NCI-H1417 treated with DMSO at 0.1 percent for 48 hours (cell line): Measurements from ENCODE around the gene LLCFC1.
"Not testable (repeated sequence)": the region's sequence is repeated elsewhere in the genome, so short reads cannot be mapped to it uniquely, and the experiment has no call there.

Experiments used
- DNase-seq: peaks from one replicate; lab custom pipeline; 2025; lab: John Stamatoyannopoulos, UW

The LLCFC1 gene

DNA sequence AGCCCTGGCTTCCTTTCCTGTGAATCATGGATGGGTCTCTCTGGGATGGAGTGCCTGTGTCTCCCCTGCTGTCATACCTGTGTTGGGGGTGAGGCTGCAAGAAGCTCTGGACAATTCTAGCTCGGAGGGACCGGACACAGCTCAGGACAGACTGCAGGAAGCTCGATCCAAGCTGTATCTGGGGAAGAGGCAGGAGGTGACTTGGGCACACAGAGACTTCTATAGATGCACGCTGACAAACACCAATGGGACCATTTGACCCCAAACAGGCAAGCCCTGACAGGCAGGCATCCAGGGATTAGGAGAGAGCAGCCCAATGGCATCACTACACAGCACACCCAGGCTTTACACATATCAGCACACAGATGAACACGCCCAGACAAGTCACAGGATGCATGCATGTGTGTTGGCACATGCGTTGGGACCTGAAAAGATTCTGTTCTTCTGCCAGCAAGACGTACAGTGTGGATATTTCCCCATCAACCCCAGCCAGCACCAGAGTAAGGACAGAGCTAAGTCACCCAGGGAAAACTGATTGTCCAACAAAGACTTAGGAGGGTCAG is 4.5 kb downstream of the LLCFC1 start:
- no peak for DNase-seq

DNA sequence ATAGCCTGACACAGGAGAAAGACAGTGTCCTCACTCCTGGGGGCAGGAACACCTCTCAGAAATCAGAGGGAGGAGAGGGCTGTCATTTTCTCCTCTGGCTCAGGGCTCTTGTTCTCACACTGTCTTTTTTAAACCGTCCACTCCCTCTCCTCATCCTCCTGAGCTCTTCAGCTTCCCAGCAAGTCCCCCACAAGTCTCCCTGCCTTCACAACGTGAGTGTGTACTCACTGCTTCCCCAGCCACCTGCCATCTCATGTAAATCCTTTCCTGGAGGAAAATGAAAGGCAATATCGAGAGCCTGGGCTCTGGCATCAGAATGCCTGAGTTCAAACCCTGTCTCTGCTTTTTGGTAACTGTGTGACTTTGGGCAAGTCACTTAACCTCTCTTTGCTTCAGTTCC is 5.7 kb downstream of the LLCFC1 start:
- no peak for DNase-seq

DNA sequence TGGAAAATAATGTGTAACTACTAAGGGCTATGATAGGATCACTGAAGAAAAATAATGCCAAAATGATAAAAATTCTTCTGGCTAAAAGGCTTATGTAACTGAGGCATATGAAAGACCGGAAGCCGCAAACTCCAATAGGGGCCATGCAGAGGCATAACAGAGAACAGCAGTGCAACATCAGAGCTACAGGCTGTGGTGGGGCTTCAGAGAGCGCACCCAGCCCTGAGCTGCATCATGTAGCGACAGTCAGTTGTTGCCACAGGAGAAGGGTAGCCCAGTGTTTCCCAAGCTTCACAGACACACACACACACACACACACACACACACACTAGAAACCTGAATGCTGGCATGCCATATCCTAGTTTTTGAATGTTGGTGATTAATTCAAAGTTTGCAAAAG is 9.3 kb downstream of the LLCFC1 start:
- no peak for DNase-seq

DNA sequence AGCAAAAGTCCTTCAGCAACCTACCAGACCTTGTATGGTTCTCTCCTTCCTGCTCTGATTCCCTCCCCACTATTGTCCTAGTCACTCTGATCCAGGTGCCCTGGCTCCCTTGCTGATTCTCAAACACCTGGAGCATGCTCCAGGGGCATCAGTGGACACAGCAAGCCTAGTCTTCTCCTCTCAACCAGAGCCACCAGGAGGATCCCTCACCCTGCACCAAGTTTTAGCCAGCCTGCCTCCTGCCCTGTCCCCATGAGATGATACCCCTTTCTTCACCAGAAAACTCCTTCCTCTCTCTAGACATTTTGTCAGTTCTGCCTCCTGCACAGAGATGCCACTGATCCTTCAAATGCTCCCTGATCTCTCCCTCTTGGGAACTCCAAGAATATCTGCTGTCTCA is 11.0 kb downstream of the LLCFC1 start:
- no peak for DNase-seq

DNA sequence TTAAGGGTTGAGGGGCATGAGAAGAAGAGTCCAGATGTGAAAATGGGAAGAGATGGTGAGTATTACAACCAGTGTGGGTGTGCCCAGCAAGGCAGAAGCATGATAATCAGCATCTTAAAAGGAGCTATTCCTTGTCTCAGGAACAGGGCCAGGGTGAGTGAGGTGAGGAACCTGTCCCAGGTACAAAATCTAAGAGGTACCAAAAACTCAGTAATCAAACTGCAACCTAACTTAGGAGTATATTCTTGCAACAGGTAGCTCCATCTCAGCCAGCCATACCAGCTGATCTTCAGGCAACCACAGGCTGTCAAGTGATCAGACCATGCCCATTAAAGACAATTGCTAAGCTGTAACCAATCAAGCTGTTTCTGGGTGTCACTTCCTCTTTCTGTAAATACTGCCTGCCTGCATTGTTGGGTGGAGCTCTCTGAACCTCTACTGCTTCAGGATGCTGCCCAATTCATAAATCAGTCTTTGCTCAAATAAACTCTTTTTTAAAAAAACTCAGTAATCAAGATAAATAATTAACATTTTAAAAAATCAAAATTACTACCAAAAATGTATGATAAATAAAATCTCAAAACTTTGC is 15.5 kb downstream of the LLCFC1 start:
- no peak for DNase-seq

DNA sequence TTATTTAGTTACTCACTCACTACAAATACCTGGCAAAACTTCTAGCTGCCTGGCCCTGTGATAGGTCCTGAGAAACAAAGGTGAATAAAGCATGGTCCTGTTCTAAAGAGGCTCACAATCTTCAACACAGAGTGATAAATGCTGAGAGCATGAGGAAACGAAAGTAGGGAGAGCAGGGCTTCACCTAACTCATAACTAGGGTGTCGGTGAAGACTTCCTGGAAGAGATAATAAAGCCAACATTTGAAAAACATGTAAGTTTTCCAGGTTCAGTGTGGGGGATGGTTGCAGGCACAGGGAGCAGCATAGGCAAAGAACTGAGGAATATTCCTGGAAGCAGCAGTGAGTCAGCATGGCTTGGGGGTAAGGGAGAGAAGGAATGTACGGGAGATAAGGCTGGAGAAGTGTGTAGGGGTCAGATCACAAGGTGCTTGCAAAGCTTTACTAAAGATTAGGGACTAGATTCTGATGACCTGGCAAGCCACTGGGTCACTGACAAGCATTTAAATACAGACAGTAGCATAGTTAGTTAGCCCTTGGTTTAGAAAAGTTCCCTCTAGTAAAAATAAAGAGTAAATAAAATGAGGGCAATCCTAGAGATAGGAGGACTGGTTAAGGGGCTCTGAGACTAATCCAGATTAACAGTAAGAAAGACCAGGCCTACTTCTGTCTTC is 17.8 kb downstream of the LLCFC1 start:
- no peak for DNase-seq

DNA sequence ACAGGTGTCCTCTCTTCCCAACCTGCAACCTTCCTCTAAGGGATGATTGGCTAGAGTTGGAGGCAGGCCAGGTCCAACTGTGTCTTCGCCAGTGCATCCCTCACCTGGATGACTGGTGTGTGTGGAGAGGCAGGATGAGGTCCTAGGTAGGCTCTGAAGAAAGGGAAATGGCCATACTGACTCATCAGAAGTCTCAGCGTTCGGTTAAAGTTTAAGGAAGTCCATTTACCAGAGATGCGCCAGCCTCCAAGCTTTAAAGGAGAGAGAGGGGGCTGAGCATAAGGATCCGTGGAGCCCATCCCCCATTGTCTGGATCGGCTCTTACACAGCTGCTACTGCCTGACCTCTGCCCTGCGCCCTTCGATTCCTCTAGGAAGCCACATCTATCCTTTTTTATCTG is 18.4 kb downstream of the LLCFC1 start:
- no peak for DNase-seq

DNA sequence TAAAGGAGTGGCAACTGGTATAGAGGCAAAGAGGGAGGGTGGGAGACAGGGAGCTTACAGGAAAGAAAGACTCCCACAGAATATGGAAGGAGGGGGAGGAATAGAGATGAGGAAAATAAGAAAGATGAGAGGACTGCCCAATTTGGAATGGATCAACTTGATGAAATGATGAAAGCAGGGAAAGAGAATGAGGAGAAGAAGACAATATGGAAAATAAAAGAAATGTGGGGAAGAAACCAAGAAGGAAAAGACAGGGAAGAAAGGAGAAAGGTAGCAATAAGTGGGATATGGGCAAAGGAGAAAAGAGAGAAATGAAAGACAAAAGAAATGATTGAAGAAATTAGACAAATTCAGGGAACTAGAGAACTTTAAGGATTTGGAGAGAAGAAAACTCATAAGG is 19.9 kb downstream of the LLCFC1 start:
- DNase-seq, result no peak

DNA sequence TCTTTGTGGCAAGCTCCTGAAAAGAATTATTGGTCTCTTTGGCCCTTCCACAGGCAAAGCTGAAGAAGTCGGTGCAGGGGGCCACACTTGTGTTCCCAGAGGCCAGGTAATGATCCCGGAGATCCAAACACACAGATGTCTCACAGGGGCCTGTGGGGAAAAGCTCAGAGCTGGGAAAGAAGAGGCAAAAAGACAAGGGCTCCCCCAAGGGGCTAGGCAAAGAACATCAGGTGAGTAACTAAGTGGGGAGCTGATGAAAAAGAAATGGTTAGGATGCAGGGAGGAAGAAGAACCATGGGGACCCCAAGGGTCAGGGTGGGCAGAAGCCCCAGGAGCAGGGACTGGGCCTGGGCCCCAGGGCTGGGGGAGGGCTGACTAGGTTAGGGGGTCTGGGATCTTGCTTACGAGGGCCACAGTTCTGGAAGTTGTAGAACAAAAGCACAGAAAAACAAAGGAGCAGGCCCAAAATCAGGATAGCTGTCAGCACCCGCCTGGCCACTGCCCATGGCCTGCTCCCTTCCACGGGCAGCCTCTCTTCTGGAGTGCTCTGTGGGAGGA is 21.8 kb downstream of the LLCFC1 start:
- no peak for DNase-seq

DNA sequence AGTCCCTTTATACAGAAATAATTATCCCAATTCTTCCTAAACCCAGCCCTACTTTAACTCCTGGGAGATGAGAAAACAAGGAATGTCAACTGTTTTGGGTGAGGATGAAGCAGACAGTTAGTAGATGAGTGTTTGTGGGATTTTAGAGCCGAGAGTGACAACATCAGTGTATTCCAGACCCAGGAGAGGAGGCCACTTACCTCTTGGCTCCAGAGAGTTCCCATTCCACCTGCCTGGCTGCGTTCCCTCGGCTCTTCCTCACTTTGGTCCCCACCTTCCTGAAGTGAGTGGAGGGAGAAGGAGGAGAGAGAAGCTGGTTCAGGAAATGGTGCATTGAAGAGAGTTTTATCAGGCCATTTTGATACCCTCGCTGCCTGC is 22.3 kb downstream of the LLCFC1 start:
- DNase-seq, result no peak

DNA sequence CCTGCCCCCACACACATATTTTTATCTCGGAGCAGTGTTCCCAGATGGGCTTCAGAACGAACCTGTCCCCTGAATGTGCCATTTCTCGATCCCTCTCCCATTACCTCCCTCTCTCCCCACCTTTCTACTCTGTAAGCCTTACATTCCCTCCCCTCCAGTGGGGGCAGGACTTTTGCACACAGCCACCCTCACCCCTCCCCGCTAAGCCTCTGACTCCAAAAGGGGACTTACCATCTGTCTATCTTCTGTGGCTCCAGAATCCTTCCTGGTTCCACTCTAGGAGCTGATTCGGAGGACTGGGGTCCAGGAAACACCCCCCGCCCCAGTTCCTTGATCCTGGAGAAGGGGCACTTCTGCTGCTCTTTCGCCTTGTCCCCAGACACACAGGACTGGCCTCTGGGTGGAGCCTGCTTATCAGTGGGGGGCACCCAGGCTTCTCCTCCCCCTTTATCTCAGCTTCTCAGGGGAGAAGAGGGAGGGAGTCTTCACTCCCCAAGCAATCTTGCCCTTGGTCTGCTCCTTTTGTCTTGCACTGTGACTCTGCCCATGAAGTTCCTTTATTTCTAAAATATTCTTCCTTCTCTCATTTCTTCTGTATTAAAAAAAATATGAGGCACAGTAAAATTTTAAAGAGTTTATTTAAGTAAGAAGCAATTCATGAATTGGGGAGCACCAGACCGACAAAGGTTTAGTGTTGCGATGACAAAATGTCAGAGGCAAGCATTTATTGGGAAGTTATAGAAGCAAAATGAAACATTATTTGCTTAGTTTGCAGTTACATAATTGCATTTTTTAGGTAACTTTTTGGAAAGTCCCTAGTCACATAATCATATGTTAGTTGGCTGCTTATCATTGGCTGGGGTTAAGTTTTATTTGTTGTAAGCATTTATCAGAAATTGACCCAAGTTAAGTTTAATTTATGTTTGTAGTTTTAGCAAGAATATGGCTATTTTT is 23.0 kb downstream of the LLCFC1 start, which contains the start of gene KEL:
Gene KEL (minus strand): TSS at position 391 of the 954 bp plus-strand sequence. CDS start 157 bp downstream, at position 234.
- no peak for DNase-seq

DNA sequence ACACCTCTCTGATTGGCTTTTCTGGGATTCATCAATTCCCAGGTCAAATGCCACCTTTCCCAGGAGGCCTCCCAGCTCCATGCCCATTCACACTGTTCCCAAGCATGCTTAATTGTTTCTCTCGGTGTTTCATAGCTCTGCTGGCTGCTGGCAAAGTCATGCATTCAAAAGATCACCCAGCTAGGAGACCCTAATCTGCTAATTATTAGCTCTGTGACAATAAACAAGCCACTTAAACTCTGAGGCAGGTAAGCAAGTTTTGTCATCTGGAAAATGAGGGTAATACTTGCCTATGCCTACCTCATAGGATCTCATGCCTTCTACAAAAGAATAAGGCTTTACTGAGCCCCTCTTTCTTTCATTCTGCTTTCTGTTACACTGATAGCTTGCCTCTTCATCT is 23.7 kb downstream of the LLCFC1 start:
- DNase-seq, result no peak

DNA sequence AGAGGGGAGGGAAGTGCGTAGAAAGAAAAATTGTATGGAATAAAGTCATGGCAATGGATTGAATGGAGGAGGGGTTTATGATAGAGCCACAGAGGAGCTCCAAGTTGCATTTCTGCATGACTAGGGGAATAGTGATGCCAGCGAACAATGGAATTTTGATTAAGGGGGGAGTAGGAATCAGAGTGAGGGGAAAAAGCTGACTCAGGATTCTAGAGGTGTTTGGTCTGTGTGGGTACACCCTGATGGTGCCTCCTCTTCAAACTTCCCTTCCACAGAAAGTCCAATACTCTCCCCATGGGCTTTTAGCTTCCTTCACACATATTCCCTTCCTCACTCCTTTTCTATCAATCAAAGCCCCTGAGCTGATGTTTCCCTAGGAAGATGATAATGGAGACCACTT is 24.7 kb downstream of the LLCFC1 start:
- DNase-seq, result no peak

DNA sequence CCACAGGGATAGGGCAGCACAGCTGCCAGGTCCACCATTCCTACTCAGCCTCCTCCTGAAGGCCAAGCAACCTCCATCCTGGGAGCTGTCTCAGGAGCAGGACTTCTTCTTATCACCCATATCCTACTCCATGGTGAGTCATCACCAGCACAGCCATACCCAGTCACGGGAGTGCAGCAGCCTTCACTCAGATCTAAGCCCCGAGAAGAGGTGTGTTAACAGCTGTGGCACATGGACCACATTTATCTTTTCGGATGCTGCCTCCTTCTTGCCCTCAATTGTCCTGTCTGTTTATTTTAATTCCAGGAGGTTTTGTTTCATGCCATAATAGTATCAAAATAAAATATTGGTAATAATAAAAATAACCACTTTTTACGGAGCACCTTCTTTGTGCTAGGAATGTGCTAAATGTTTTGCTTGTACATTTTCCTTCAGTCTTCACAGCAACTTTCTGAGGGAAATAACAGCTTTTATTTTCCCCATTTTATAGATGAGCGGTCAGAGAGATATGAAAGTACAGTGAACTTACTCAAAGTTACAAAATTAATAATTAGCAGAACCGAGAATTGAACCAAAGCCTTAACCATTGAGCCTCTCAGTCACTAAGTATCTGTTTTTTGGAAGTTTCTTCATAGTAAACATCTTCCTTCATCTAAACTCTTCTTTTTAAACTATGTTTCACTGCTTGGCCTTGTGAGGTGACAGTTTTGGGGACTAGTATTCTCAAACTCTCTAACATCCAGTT is 25.4 kb downstream of the LLCFC1 start:
- DNase-seq, result no peak

DNA sequence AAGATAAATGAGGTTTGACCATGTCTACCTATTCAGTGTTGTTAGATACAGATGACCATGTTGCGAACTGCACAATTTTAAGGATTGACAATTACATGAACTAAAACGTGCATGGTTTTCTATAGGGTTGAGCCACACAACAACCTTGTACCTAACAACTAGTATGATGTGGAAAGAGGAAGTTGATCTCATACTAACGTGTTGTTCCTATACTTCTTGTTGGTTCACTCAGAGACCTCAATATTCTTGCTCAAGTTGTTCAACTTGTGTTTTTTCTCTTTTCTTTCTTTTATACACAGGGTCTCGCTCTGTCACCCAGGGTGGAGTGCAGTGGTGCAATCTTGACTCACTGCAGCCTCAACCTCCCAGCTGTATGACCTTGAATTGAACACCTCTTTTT is 28.9 kb downstream of the LLCFC1 start:
- DNase-seq, result no peak

DNA sequence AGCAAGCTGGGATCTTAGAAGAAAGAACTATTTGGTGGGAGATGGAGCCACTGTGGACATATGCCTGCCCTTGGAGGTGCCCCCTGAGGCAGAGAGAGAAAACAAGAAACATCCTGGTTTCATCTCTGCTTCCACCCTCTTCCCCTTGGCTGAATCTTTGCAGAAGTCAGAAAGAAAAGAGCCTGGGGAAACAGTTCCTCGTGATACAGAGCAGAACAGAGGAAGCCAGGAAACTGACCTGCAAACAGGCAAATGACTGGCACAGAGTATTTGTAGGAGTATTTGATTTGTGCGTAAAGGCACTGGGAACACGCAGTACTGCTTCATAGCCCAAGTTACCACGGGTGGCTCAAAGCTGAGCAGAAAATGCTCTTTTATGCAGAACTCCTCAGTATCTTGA is 29.9 kb downstream of the LLCFC1 start:
- DNase-seq, result no peak

DNA sequence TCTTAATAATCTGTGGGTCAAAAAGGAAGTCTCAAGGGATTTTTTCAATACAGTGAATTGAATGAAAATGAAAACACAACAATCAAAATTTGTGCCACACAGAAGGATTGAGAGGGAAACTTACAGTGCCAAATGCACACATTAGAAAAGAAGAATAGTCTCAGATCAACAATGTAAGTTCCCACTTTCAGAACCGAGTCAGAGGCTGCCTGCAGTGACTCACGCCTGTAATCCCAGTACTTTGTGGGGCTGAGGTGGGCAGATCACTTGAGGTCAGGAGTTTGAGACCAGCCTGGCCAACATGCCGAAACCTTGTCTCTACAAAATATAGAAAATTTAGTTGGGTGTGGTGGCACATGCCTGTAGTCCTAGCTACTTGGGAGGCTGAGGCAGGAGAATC is 35.3 kb downstream of the LLCFC1 start:
- DNase-seq, result no peak

DNA sequence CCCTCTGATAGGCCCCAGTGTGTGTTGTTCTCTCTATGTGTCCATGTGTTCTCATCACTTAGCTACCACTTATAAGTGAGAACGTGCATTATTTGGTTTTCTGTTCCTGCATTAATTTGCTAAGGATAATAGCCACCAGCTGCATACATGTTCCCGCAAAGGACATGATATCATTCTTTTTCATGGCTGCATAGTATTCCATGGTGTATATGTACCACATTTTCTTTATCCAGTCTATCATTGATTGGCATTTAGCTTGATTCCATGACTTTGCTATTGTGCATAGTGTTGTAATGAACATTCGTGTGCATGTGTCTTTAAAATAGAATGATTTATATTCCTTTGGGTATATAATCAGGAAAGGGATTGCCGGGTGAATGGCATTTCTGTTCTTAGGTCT is 39.1 kb downstream of the LLCFC1 start:
- not testable (repeated sequence) for DNase-seq

DNA sequence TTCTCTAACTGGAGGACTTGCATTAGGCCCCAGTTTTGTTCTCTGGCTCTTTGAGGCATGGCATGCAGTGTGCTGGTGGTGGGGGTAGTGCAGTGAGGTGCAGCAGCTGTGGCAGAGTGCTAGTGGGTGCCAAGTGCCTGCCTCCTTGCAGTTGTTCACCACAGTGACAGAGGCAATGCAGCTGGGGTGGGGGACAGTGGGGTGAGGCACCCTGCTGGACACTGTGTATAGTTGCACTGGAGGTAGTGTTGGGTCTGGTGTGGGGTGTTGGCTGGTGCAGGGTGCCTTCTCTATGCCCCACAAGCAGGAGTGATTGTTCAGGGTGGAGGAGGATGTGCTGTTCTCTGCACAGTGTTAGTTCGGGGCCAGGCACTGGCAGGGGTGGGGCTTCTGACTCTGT is 44.5 kb downstream of the LLCFC1 start:
- DNase-seq, result no peak

DNA sequence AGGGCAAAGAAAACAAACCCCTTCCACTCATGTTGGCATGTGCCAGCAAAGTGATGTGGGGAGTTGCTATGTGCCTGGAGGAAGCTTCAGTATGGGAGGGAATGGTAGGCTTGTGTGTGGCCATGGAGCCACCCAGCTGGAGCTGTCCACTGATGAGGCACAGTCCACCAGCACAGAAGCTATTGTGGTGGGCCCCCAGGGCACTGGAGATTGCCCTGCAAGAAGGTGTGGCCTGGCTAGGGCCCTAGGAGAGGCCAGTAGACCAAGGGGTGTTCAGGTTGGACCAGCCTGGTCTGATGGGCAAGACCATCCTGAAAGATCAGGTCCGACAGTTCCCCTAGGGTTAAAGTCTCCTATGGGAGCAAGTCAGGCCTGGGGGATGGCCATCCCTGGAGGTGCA is 45.0 kb downstream of the LLCFC1 start:
- no peak for DNase-seq
